Ishikawa (cell line): ENCODE results near the gene ACTR3.

Experiments
- CEBPB ChIP-seq: IDR thresholded peaks from 2 replicates; pipeline ENCODE4 v1.6.1; 2012
- EP300 ChIP-seq: IDR thresholded peaks from 2 replicates; pipeline ENCODE4 v1.6.1; 2012; ENCODE audit warnings: borderline replicate concordance
- MAX ChIP-seq: IDR thresholded peaks from 2 replicates; pipeline ENCODE4 v1.6.1; 2012
- NFIC ChIP-seq: IDR thresholded peaks from 2 replicates; pipeline ENCODE4 v1.6.1; 2012
- RAD21 ChIP-seq: IDR thresholded peaks from 2 replicates; pipeline ENCODE4 v1.6.1; 2012; ENCODE audit warnings: low read depth
- REST ChIP-seq: IDR thresholded peaks from 2 replicates; pipeline ENCODE4 v1.6.1; 2012; ENCODE audit warnings: low read depth, mild to moderate bottlenecking
- TAF1 ChIP-seq: IDR thresholded peaks from 2 replicates; pipeline ENCODE4 v1.6.1; 2012; ENCODE audit warnings: low read depth, mild to moderate bottlenecking
- TCF12 ChIP-seq: IDR thresholded peaks from 2 replicates; pipeline ENCODE4 v1.6.1; 2012; ENCODE audit warnings: low read depth
- YY1 ChIP-seq: IDR thresholded peaks from 2 replicates; pipeline ENCODE4 v1.6.1; 2012; ENCODE audit warnings: low read depth

GRCh38 chr2:113872201-113872600 is 17.7 kb upstream of the ACTR3 start:
- no peak for TF ChIP-seq CEBPB
- no peak for TF ChIP-seq RAD21
- TF ChIP-seq TAF1, result no peak
- no peak for TF ChIP-seq MAX
- TF ChIP-seq NFIC, result no peak
- no peak for TF ChIP-seq YY1
- TF ChIP-seq TCF12, result no peak
- TF ChIP-seq EP300, result no peak
- no peak for TF ChIP-seq REST
